Cerebellar nuclear complex (tissue), 1 donor: ENCODE results near the gene LIN52.
"Not testable (repeated sequence)": the region's sequence is repeated elsewhere in the genome, so short reads cannot be mapped to it uniquely, and the experiment has no call there.

ENCODE experiments used
- DNase-seq, 2 experiments: peaks; one replicate each; lab custom pipeline; 2025; lab: John Stamatoyannopoulos, UW

Gene LIN52

GRCh38 chr14:74109369-74109768 lies 24.6 kb downstream of the LIN52 start:
- DNase-seq: no peak

GRCh38 chr14:74111395-74112216 lies 26.9 kb downstream of the LIN52 start:
- DNase-seq: not testable (repeated sequence)

- DNase-seq: not testable (repeated sequence)
Measured at GRCh38 chr14:74125487-74125886, 40.7 kb downstream of the LIN52 start.

GRCh38 chr14:74126315-74127013 lies 41.7 kb downstream of the LIN52 start:
- DNase-seq: no peak

- no peak for DNase-seq
Measured at GRCh38 chr14:74127634-74128033, 42.9 kb downstream of the LIN52 start.

- DNase-seq: no peak
Measured at GRCh38 chr14:74133833-74134481, 49.2 kb downstream of the LIN52 start.

GRCh38 chr14:74134484-74134883 lies 49.7 kb downstream of the LIN52 start:
- DNase-seq: no peak

- no peak for DNase-seq
Measured at GRCh38 chr14:74135426-74135825, 50.7 kb downstream of the LIN52 start.

- DNase-seq: no peak
Measured at GRCh38 chr14:74140374-74140850, 55.7 kb downstream of the LIN52 start.

- DNase-seq: no peak
Measured at GRCh38 chr14:74141703-74142102, 56.9 kb downstream of the LIN52 start.

- no peak for DNase-seq
Measured at GRCh38 chr14:74142523-74142922, 57.8 kb downstream of the LIN52 start.

GRCh38 chr14:74144789-74145188 lies 60.0 kb downstream of the LIN52 start:
- no peak for DNase-seq

- no peak for DNase-seq
Measured at GRCh38 chr14:74147571-74147970, 62.8 kb downstream of the LIN52 start.

GRCh38 chr14:74148705-74149104 lies 63.9 kb downstream of the LIN52 start:
- no peak for DNase-seq

GRCh38 chr14:74155287-74155686 lies 70.5 kb downstream of the LIN52 start:
- DNase-seq: no peak

GRCh38 chr14:74155749-74156148 lies 71.0 kb downstream of the LIN52 start:
- no peak for DNase-seq

GRCh38 chr14:74160763-74161162 lies 76.0 kb downstream of the LIN52 start:
- no peak for DNase-seq

GRCh38 chr14:74161526-74162158 lies 76.9 kb downstream of the LIN52 start:
- DNase-seq: no peak

- DNase-seq: no peak
Measured at GRCh38 chr14:74169906-74170305, 85.2 kb downstream of the LIN52 start.

GRCh38 chr14:74176400-74176793 lies 91.6 kb downstream of the LIN52 start:
- DNase-seq: no peak

- DNase-seq: no peak
Measured at GRCh38 chr14:74179856-74180255, 95.1 kb downstream of the LIN52 start.

- no peak for DNase-seq
Measured at GRCh38 chr14:74190927-74191575, 106.3 kb downstream of the LIN52 start.
